NCI-H446 (cell line): Measurements from ENCODE around the gene PFKP.
"Not testable (repeated sequence)": the region's sequence is repeated elsewhere in the genome, so short reads cannot be mapped to it uniquely, and the experiment has no call there.

Experiments
- DNase-seq, 2 experiments: peaks; one replicate each; lab custom pipeline; 2025; lab: John Stamatoyannopoulos, UW

PFKP gene

DNA sequence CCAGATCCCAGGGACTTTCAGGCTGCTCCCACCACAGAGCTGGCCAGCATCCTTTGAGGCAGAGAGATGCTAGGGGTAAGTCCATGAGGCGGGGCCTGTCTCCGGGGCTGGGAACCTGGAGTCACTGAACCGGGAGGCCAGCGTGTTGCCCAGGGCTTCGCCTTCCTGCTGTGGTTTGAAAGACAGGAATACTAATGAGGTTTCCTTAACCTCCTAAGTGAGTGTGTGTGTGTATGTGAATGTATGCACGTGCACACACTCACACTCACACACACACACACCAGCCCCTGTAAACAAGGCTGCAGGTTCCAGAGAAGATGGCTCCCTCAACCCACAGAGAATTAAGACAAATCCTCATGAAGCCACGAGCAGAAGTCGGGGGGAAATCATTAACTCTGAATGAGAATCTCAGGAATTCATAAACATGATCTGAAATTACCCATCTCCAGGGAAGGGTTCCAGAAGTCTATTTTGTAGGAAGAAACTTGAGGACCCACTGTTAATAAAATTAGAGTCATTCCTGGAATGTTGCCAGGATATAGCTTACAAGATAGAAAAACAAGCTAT is 20.3 kb upstream of the PFKP start:
- DNase-seq, result no peak

DNA sequence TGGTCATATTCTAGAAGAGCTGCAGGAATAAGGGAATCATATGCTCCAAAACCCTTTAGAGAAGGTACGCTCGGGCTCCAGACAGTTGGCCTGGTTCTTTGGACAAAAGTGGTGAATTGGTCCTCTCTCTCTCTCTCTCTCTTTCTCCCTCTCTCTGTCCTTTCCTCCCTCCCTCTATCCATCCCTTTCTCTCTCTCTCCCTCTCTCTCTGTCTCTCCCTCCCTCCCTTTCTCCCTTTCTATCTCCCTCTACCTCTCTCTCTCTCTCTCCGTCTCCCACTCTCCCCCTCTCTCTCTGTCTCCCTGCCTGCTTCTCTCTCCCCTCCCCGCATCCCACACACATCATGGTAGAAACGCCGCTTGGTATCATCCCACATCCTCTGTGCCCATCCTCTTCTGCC is 19.8 kb upstream of the PFKP start:
- DNase-seq, result no peak

DNA sequence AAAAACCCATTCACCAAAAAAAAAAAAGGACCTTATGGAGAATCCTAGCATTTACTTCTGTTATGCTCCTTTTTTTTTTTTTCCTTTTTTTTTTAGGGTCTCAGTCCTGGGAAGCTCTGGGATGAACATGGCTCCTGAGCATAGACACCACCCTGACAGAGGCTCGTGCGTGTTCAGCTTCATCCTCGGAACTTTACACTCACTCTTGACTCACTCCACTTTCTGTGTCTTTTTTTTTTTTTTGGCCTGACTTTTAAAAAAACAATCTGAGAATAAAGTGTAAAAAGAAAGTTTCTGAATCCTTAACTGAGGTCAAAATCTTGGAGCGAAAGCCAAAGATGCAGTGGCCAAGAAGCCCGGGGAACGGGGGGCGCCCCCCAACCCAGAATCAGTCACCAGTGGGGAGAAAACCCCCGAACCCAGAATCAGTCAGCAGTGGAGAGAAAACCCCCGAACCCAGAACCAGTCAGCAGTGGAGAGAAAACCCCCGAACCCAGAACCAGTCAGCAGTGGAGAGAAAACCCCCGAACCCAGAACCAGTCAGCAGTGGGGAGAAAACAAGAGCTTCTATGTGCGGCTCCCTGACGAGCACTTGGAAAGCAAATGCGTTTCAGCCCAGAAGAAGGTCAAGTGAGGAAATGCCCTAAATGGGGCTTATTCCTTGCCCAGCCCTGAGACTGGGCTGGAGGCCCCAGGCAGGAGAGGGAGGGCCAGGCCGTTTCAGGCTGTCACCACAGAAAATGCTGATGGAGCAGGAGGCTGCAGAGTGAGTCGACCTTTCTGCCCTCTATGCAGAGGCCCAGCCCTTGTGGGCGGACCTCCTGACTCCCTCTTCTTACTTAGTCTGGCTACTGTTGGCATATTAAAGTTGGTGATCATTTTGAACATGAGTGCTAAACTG is 19.0 kb upstream of the PFKP start:
- no peak for DNase-seq

DNA sequence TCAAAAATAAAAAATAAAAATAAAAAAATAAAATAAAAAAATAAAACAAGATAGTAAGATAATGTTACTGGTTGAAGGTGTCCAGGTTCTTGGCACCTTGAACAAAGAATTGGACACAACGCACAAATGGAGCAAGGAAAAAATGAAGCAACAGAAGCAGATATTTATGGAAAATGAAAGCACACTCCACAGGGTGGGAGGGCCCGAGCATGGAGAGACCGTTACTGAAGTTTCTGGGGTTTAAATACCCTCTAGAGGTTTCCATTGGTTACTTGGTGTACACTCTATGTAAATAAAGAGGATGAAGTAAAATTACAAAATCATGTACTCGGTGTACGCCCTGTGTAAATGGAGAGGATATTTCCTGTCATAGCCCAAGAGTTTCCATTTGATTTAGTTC is 15.7 kb upstream of the PFKP start:
- DNase-seq, result no peak

DNA sequence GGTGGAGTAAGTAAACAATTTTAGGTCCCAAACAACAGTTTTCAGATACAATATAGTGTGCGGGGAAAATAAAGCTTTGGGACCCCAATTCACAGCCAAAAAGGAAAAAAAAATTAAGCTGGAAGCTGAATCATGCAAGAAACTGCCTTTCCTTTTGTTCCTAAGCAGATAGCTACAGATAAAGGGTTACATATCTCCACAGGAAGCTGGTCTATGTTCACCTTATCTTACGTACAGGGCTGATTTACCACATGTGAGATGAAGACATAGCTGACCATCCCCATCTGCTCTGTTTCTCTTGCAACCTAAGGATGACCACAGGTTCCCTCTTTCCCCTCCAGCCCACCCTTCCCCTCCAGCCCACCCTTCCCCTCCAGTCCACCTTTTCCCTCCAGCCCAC is 14.2 kb upstream of the PFKP start:
- DNase-seq, result no peak

DNA sequence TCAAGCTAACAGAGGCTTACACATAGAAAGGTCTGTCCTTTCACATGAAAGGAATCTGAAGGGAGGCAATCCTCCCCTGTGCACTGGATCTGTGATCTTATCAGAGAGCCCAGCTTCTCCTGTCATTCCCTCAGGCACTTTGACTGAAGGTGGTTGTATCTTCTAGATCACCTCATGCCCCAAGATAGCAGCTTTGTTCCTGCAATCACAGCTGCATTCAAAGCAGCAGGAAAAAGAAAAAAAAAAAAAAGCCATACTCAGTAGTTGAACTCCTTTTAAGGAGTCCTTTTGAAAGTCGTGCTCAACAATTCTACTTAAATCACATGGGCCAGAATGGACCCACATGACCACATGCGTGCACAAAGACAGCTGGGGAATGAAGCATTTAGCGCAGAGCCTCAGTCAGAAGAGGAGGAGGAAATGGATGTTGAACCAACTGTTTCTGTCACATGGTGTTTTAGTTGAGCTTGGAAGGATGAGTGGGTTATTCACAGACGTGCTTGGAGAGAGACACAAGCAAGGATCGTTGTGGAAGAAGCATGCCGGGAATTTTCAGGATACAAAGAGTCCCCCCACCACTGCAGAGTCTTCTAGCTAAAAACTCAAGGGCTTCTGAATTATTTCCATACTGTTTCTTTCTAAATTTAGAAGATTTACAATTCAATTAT is 13.0 kb upstream of the PFKP start:
- no peak for DNase-seq

DNA sequence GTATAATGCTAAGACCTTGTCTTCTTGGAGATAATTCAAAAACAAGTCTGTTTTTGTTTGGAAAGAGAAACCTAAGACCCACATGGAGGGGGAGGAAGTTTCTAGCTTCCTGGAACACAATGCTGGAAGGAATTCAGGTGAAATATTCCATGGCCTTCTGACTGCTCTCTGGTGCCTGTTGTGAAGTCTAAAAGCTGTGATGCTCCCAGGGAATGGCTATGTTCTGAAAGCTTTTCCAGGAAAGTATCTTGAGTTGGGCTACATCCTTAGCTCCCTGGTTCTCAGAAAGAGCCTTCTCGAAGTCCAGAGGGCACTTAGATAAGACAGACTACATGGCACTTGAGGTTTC is 12.5 kb upstream of the PFKP start:
- no peak for DNase-seq

DNA sequence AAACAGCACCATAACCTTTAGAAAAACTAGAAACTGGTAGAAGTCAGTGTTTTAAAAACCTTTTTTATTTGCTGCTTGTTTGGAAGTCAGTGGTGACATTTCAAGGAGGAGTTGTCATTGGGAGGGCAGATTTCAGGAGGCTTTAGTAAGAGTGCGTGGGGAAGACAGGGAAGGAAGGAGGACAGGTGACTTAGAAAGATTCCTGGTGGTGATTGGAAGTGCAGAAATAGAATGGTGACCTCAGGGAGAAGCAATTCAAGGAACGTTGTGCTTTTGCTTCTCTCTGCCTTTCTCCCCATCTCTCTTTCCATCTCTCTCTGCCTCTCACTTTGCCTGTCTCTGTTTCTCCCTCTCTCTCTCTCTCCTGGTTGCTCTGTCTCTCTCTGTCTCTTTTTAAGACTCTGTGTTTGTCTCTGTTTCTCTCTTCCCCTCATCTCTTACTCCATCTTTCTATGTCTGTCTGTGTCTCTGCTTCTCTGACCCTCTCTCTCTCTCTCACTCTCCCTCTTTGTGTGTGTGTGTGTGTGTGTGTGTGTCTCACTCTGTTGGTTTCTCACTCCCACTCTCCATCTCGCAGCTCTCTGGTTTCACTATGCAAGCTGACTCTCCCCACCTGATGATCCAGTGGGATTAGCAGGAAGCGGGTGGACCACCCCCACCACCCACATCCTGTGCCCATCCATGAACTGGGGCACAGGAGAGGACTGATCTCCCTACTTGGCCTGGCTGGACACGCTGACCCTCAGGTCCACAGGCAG is 10.9 kb upstream of the PFKP start:
- no peak for DNase-seq

DNA sequence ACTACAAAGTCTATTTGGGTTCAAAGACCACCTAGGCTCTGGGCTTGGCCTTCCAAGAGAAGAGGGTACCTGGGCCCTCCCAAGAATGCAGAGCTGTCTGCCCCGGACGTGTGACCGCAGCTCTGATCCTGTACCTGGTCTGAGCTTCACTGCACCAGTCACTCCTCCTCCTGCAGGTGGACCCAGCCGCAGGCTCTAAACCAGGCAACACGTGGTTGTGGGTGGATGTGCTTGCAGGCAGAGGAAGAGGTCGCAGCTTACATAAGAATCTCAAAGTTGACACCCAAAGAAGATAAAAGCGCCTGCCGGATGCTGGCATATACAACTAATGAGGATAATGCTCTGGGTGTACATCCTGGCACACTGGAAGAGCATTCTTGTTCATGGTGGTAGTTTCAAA is 9.4 kb upstream of the PFKP start:
- DNase-seq, result no peak

DNA sequence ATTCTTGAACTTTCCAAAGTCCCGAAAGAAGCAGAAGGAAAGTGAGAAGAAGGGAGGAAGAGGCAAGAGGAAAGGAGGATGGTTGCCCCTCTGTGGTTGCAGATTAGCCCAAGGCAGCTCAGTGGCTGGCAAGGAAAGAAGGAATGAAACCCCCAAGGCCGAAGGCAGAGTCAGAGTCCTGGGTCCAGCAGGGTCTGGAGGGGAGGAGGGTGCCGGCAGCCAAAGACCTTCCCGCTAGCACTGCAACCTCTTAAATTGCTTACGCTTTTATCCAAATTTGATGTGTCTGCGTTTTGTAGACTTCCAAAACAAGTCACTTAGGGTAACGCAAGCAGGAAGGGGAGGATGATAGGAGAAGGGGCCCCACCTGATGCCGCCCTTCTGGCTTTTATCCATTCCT is 7.4 kb upstream of the PFKP start:
- no peak for DNase-seq

DNA sequence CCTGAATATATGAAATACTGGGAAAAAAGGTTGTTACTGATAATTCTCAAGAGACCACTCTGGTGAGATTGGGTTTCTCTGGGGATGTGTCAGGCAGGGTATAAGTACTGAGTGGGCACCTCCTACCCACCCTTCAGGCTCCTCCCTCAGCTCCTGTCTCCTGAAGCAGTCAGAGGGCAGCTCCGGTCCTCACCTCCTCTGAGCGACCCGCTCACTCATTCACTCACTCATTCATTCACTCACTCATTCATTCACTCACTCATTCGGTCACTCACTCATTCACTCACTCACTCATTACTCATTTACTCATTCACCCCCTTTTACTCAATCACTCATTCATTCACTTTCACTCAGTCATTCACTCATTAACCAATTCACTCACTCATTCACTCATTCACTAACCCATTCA is 6.9 kb upstream of the PFKP start:
- no peak for DNase-seq

DNA sequence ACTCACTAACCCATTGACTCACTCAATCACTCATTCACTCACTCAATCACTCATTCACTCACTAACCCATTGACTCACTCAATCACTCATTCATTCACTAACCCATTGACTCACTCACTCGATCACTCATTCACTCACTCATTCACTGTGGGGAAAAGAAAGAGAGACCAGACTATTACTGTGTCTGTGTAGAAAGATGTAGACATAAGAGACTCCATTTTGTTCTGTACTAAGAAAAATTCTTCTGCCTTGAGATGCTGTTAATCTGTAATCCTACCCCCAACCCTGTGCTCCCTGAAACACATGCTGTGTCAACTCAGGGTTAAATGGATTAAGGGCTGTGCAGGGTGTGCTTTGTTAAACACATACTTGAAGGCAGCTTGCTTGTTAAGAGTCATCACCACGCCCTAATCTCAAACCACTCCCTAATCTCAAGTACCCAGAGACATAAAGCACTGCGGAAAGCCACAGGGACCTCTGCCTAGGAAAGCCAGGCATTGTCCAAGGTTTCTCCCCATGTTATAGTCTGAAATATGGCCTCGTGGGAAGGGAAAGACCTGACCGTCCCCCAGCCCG is 5.9 kb upstream of the PFKP start:
- not testable (repeated sequence) for DNase-seq

DNA sequence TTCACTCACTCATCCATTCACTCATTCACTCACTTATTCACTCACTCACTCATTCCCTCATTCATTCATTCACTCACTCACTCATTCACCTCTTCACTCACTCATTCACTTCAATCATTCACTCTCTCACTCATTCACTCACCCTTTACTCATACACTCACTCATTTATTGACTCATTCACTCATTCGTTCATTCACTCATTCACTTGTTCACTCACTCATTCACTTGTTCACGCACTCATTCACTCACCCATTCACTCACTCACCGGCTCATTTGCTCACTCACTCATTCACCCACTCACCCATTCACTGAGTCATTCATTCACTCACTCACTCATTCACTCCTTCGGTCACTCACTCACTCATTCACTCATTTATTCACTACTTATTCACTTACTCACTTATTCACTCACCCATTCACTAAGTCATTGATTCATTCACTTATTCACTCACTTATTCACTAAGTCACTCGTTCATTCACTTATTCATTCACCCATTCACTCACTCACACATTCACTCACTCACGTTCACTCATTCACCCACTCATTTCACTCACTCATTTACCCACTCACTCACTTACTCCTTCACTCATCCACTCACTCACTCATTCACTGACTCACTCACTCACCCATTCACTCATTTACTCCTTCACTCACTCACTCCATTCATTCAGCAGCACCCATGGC is 4.7 kb upstream of the PFKP start:
- DNase-seq, result no peak

DNA sequence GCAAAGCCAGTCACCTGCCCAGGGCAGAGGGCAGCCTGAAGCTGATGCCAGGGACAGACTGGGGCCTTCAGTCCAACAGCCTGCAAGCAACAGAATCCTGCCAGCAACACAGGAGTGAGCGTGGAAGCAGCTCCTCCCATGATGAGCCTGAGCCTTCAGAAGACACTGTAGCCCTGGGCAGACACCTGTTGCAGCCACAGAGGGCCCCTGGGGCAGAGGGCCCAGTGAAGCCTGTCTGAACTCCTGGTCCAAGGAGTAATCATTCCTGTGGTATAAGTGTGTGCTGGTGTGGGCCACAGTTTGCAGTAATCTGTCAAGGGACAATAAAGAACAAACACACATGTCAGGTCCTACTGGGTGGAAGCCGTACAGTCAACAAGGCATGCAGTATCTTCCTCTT is 2.9 kb upstream of the PFKP start:
- DNase-seq, result no peak

DNA sequence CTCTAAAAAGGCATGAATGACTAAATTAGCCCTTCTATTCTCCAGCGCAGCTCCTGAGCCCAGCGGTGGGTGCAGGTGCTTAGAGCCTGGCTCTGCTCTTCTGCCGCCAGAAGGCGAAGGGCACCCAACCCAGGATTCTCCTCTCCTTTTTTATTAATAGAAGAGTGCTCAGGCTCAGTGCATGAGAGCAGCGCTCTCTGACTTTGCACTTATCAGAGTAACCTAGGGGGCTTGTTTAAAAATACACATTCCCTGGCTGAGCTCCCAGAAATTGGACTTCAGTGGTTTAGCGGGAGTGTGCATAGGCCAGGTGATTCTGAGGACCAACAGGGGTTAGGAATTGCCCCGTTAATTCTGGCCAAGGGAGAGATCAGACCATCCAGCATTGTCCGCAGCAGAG is 1.7 kb upstream of the PFKP start:
- DNase-seq, result no peak

DNA sequence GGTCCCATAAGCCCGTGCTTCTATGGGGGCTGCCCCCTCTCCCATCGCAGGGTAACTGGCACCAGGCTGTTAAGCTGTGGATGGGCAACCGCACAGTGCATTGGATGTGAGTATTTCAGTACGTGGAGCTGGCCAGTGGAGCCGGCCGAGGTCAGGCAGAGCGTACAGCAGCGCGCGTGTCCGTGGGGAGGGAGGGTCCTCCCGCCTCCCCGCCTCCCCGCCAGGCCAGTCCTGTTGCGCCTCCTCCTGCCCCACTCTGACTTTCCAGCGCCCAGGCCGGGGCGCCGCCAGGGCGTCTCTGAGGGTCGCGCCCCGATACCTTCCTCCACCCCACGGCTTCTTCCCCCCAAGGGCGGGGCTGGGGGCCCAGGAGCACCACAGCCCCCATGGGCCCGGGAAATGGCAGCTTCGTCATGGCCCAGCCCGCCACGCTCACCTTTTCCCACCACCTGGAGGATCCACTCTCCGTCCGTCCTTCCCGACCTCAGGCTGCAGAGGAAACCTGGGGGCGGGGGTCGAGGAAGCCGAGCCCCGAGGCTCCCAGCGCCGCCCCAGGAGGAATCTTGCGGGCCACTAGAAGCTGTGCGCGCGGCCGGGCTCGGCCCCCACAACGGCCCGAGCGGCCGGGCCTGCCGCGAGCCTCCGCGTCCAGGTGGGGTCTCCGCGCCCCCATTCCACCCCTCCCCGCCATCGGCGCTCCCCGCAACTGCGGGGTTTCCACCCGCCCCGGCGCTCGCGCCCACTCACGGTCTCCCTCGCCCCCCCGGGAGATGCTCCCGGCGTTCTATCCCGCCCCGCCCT is 831 bp upstream of the PFKP start:
- no peak for DNase-seq

DNA sequence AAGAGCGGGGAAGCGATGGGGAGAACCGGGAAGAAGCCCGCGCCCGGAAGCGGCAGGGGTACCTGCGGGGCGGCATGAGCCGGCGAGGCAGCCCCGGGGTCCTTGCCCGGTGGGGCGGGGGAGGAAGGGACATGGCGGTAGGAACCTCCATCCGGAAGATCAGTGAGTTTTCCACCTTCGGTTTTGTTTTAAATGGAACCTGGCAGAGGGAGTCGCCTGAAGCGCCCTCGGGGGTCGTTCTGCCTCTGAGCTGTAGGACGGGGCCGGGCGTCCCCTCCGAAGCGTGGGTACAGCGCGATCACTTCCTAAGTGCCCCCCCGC is 471 bp downstream of the PFKP start:
- DNase-seq, result no peak

DNA sequence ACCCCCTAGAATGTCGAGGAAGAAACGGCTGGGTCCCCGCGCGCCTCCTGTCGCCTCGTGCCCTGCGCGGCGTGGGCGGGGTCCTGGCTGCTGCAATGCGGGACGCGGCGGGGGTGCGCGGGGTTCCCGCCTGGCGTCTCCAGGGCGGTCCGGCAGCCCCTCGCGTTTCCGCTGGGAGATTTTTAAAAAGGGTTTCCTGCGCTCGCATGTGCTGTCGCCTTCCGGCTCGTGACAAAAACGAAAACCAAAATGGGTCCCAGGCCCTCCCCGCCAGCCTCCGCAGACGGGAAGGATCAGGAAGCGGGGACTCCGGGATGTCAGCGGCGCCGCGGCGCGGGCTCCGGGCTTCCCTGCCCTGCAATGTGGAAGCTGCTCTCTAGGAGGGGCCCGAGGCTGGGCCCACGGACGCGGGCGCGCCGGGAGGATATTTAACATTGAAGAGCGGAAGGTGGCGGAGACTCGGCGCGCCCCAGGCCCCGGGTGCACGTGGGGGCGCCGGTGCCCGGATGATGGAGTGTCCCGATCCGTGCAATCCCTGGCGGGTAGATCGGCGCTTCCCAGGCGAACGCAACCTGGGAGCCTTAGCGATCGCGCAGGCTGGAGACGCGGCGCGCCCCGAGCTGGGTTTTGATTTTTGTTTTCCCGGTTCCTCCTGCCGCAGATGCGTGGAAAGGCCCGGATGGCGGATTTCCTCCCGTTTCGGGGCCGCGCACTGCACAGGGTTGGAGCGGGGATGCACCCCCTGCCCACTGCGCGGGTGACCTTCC is 1.0 kb downstream of the PFKP start:
- peak; percentile 32 to 52 for DNase-seq

DNA sequence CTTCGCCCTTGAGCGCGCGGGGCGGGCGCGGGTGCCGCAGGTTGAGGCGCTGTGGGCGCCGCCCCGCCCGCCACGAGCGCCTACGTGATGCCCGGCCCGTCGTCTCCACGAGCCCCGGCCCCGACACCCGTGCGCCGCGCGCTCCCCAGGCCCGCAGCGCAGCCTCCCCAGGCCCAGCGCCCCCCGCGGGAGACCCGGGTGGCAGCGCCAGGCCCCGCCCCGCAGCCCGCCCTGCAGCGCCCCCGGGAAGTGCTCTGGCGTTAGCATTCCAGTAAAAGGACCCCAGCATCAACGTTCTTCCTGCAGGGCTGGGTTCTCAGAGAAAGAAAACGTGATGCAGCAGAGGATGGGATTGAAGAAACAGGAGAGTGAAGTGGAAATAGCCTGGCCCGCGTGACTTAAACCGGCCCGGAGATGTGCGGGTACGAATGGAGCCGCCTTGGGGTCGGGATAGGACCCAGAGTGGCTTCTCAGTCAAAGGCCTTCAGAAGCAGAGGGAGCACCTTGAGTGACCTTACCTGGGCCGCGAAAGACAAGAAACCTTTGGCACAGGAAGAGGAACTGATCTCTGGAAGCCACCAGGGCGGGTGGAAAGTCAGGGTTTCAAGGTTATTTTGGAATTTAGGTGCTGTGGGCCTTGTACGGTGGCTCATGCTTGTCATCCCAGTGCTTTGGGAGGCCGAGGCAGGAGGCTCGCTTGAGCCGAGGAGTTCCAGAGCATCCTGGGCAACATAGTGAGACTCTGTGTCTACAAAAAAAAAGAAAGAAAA is 1.8 kb downstream of the PFKP start:
- DNase-seq, result peak in 1 of 2 experiments; percentile 27
